GM12878 (cell line): ENCODE results near the gene BTBD9.

Experiments
- MEF2A ChIP-seq: IDR thresholded peaks from 2 replicates; pipeline ENCODE4 v1.6.1; 2011; ENCODE audit warnings: low read depth, mild to moderate bottlenecking, low read length, moderate library complexity; ENCODE audit not compliant: insufficient read depth
- TF ChIP-seq, protein P1 (sequence below), 3 experiments: IDR thresholded peaks in 2 of 3; conservative IDR thresholded peaks in 1 of 3; 2 replicates each; pipeline ENCODE4 v1.5.1; 2011; ENCODE audit warnings: low read depth in 3 of 3, low read length in 3 of 3, mild to moderate bottlenecking in 3 of 3, control low read depth in 2 of 3, moderate library complexity in 2 of 3, inconsistent platforms in 1 of 3, mixed read lengths in 1 of 3; ENCODE audit not compliant: control insufficient read depth in 2 of 3, insufficient read depth in 1 of 3; ENCODE audit errors: extremely low read depth in 1 of 3
- TF ChIP-seq, protein P2 (sequence below): fragments of 450-650 bp; IDR thresholded peaks from 2 replicates; pipeline ENCODE4 v1.6.1; 2016; ENCODE audit warnings: mild to moderate bottlenecking

DNA sequence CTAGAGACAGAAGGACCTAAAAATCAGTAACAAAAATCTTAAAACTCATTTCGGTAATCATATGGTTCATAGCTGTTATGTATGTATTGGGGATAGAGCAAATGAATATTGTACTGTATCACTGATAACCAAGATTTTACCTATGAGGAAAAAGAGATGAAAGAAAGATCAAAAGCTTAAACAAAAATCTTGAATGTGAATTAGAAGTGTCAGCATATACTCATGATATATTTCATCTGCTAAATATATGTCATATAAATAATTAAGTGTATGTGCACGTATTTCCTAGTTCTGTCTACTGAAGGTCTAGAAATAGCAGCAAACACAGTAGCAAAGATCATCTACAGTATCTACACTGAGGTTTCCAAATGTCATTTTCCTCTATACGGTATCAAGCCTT lies 299.8 kb downstream of the BTBD9 start:
- TF ChIP-seq, protein P1, sequence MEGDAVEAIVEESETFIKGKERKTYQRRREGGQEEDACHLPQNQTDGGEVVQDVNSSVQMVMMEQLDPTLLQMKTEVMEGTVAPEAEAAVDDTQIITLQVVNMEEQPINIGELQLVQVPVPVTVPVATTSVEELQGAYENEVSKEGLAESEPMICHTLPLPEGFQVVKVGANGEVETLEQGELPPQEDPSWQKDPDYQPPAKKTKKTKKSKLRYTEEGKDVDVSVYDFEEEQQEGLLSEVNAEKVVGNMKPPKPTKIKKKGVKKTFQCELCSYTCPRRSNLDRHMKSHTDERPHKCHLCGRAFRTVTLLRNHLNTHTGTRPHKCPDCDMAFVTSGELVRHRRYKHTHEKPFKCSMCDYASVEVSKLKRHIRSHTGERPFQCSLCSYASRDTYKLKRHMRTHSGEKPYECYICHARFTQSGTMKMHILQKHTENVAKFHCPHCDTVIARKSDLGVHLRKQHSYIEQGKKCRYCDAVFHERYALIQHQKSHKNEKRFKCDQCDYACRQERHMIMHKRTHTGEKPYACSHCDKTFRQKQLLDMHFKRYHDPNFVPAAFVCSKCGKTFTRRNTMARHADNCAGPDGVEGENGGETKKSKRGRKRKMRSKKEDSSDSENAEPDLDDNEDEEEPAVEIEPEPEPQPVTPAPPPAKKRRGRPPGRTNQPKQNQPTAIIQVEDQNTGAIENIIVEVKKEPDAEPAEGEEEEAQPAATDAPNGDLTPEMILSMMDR (IDR thresholded peaks at IDR 0.05 in 2 of 3, conservative IDR thresholded peaks at IDR 0.05 in 1 of 3; ENCODE audit: control insufficient read depth in 2 of 3, extremely low read depth in 1 of 3, insufficient read depth in 1 of 3, low read depth in 3 of 3, low read length in 3 of 3): no peak
- TF ChIP-seq, protein P2, sequence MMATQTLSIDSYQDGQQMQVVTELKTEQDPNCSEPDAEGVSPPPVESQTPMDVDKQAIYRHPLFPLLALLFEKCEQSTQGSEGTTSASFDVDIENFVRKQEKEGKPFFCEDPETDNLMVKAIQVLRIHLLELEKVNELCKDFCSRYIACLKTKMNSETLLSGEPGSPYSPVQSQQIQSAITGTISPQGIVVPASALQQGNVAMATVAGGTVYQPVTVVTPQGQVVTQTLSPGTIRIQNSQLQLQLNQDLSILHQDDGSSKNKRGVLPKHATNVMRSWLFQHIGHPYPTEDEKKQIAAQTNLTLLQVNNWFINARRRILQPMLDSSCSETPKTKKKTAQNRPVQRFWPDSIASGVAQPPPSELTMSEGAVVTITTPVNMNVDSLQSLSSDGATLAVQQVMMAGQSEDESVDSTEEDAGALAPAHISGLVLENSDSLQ: no peak
- no peak for TF ChIP-seq MEF2A
